ENCODE measurements around the gene URM1.

The URM1 gene

DNA sequence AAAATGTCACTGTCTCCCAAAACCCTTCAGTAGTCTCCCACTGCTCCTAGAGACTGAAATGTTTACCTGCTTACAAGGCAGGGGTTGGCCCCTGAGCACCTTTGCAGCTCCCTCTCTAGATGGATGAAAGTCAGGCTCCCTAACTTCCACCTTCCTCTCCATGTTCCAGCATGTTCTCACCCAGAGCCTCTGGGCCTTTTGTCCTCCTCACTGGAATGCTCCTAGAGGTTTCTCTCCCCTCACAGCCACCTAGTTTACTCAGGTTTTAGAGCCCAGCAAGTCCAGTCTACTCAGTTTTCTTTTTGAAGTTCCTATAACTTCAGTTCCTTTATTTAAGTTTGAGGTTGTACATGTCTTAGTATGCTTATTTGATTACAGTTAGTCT is 815 bp upstream of the URM1 start:
- ChIA-PET POLR2A (interaction anchor here (0.9 to 2.5 kb wide), 3 partner anchors 8 to 50 kb away, joined by 3 to 15 read pairs (median 3); partner anchors contain the start of gene CERCAM), CTCF (interaction anchor here (0.9 to 3.8 kb wide), 5 partner anchors 9 to 182 kb away, joined by 3 to 55 read pairs (median 4); partner anchors contain the start of gene SPTAN1)
- no peak for DNase-seq (ENCODE audit: extremely low spot score)
- TF ChIP-seq, protein P1, sequence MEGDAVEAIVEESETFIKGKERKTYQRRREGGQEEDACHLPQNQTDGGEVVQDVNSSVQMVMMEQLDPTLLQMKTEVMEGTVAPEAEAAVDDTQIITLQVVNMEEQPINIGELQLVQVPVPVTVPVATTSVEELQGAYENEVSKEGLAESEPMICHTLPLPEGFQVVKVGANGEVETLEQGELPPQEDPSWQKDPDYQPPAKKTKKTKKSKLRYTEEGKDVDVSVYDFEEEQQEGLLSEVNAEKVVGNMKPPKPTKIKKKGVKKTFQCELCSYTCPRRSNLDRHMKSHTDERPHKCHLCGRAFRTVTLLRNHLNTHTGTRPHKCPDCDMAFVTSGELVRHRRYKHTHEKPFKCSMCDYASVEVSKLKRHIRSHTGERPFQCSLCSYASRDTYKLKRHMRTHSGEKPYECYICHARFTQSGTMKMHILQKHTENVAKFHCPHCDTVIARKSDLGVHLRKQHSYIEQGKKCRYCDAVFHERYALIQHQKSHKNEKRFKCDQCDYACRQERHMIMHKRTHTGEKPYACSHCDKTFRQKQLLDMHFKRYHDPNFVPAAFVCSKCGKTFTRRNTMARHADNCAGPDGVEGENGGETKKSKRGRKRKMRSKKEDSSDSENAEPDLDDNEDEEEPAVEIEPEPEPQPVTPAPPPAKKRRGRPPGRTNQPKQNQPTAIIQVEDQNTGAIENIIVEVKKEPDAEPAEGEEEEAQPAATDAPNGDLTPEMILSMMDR (IDR thresholded peaks at IDR 0.05; ENCODE audit: control extremely low read depth, extremely low read depth, low read depth, missing control alignments): no peak

DNA sequence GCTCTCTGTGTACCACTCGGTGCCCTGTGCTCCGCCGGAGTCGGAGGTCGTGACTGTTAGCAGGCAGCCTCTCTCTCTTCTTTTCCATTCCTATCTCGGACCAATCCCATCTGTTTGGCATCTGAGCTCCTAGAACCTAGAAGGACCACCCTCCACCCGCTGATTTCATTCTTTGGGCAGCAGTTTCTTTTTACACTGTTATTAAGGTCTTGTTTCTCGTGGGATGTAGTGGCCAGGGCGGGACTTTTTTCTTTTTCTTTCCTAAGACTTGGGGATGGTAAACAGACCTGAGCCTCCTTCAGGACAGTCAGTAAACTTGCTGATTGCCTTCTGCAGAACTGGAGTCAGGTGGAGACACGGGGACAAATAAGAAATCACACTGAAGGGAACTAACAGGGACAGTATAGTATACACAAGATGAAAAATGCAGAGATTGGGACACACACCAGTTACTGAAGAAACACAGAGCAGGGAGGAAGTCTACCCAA is 500 bp downstream of the URM1 start:
- CTCF ChIA-PET: interaction anchor here (1.4 to 3.8 kb wide), 8 partner anchors 10 to 181 kb away, joined by 3 to 55 read pairs (median 4); partner anchors contain the start of gene SPTAN1
- TF ChIP-seq, protein P1 (IDR thresholded peaks at IDR 0.05; ENCODE audit: control extremely low read depth, extremely low read depth, low read depth, missing control alignments): no peak
- no peak for DNase-seq (ENCODE audit: extremely low spot score)
- POLR2A ChIA-PET: interaction anchor here (0.6 to 2.5 kb wide), 6 partner anchors 9 to 417 kb away, joined by 3 to 15 read pairs (median 4); partner anchors contain the start of gene CERCAM

GRCh38 chr9:128372188-128372641 is 1.0 kb downstream of the URM1 start:
- no peak for DNase-seq (ENCODE audit: extremely low spot score)
- TF ChIP-seq, protein P1 (IDR thresholded peaks at IDR 0.05; ENCODE audit: control extremely low read depth, extremely low read depth, low read depth, missing control alignments): no peak
- ChIA-PET CTCF (interaction anchor here (1.4 to 3.8 kb wide), 6 partner anchors 10 to 77 kb away, joined by 3 to 55 read pairs (median 6); no protein-coding TSS in a partner anchor), POLR2A (interaction anchor here (2.5 kb wide), 1 partner anchor 10 kb away, joined by 15 read pairs; no protein-coding TSS in a partner anchor)

- TF ChIP-seq, protein P1 (IDR thresholded peaks at IDR 0.05; ENCODE audit: control extremely low read depth, extremely low read depth, low read depth, missing control alignments): no peak
- CTCF ChIA-PET: interaction anchor here (2.4 to 3.8 kb wide), 2 partner anchors 11 to 39 kb away, joined by 7 to 55 read pairs; no protein-coding TSS in a partner anchor
- POLR2A ChIA-PET: interaction anchor here (0.6 kb wide), 1 partner anchor 180 kb away, joined by 5 read pairs; no protein-coding TSS in a partner anchor
- DNase-seq (ENCODE audit: extremely low spot score): no peak
Observed at GRCh38 chr9:128372784-128373183, 1.6 kb downstream of the URM1 start.

DNA sequence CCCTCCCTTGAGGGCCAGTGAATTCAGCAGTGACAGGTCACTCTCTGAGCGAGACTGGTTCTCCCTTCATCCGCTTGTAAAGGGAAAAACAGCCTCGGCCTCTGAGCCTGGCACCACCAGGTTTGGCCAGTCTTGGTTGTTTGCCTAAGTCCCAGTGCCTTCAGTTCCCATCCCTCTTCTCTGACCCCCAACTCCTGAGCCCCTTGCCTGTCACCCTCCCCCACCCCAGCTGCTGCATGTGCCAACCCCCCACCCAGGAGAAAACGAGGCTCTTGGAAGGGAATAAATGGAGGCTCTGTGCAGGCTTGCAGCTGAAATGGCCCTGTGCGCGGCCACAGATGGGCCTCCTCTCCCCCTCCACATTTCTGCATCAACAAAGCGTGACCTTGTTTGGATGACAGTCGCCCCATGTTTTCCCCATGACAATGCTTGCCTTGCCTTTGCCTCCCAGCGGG is 3.1 kb downstream of the URM1 start:
- POLR2A ChIA-PET: interaction anchor here (0.6 kb wide), 1 partner anchor 154 kb away, joined by 4 read pairs; no protein-coding TSS in a partner anchor
- no peak for DNase-seq (ENCODE audit: extremely low spot score)
- CTCF ChIA-PET: no interaction called here
- TF ChIP-seq, protein P1 (IDR thresholded peaks at IDR 0.05; ENCODE audit: control extremely low read depth, extremely low read depth, low read depth, missing control alignments): no peak

DNA sequence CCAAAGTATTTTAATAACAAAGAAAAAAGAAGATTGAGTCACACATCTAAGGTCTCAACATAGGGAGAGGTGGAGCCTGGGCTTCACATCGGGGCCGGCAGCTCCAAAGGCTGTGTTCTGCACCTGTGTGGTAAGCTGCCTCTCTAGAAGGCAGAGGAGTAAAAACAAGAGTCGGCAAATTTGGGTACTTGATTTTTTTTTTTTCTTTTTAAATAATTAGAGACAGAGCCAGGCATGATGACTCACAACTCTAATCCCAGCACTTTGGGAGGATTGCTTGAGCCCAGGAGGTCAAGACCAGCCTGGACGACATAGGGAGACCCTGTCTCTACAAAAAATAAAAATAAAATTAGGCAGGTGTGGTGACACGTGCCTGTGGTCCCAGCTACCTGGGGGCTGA is 4.7 kb downstream of the URM1 start:
- ChIA-PET CTCF (interaction anchor here (2.4 kb wide), 1 partner anchor 14 kb away, joined by 9 read pairs; no protein-coding TSS in a partner anchor), POLR2A (no interaction called here)
- DNase-seq (ENCODE audit: extremely low spot score): no peak
- TF ChIP-seq, protein P1 (IDR thresholded peaks at IDR 0.05; ENCODE audit: control extremely low read depth, extremely low read depth, low read depth, missing control alignments): no peak
